Liver (tissue), 9 donors: ENCODE data around the gene LEMD2. TPM values are rescaled to one million over a fixed set of nuclear protein-coding genes. Genes with fewer than 3 reads are reported as not detected.

Source experiments
- DNase-seq: peaks from one replicate; pipeline ENCODE4 v3.0.0-alpha.2; 2017; ENCODE audit warnings: low spot score
- H3K27ac ChIP-seq, 2 donors: one replicate each; pipeline ENCODE4 v1.7.0; 2013; ENCODE audit warnings: inconsistent platforms in 2 of 2, low read length in 2 of 2, control low read depth in 1 of 2, low read depth in 1 of 2, mild to moderate bottlenecking in 1 of 2
- H3K27me3 ChIP-seq, 4 donors: one replicate each; pipeline versions ENCODE4 v1.6.1 to v1.7.0; 2013; ENCODE audit warnings: low read length in 3 of 4, inconsistent platforms in 1 of 4, mild to moderate bottlenecking in 1 of 4, moderate library complexity in 1 of 4; ENCODE audit not compliant: control insufficient read depth in 4 of 4, insufficient read depth in 4 of 4
- H3K36me3 ChIP-seq, 4 donors: one replicate each; pipeline versions ENCODE4 v1.6.1 to v1.7.0; 2013; ENCODE audit warnings: low read length in 3 of 4, mild to moderate bottlenecking in 3 of 4, low read depth in 1 of 4, moderate library complexity in 1 of 4; ENCODE audit not compliant: control insufficient read depth in 4 of 4, insufficient read depth in 3 of 4
- H3K4me1 ChIP-seq, 4 donors: one replicate each; pipeline versions ENCODE4 v1.6.1 to v1.7.0; 2013; ENCODE audit warnings: low read length in 3 of 4, mild to moderate bottlenecking in 3 of 4, moderate library complexity in 1 of 4; ENCODE audit not compliant: control insufficient read depth in 4 of 4, insufficient read depth in 4 of 4
- H3K4me3 ChIP-seq, 3 donors: one replicate each; pipeline versions ENCODE4 v1.6.1 to v1.7.0; 2013; ENCODE audit warnings: low read length in 3 of 3, control low read depth in 1 of 3, low read depth in 1 of 3, mild to moderate bottlenecking in 1 of 3
- H3K9ac ChIP-seq, 2 donors: one replicate each; pipeline ENCODE4 v1.7.0; 2013; ENCODE audit warnings: low read length in 2 of 2, mild to moderate bottlenecking in 2 of 2, moderate library complexity in 2 of 2, control low read depth in 1 of 2, low read depth in 1 of 2
- H3K9me3 ChIP-seq, 4 donors: one replicate each; pipeline versions ENCODE4 v1.6.1 to v1.7.0; 2013; ENCODE audit warnings: low read length in 3 of 4; ENCODE audit not compliant: control insufficient read depth in 4 of 4
- ATF3 ChIP-seq: IDR thresholded peaks from 2 replicates; pipeline ENCODE4 v1.6.1; 2016; ENCODE audit warnings: antibody characterized with exemption
- CTCF ChIP-seq: fragments of 150-350 bp; IDR thresholded peaks from 2 replicates; pipeline ENCODE4 v1.5.1; 2017; ENCODE audit warnings: improper control_type of control experiment, low read depth, low read length; ENCODE audit not compliant: missing input control
- EGR1 ChIP-seq, 2 donors: IDR thresholded peaks; 2 replicates each; pipeline ENCODE4 v1.6.1; 2016 to 2018; ENCODE audit warnings: antibody characterized with exemption in 2 of 2, low read depth in 2 of 2
- FOXA1 ChIP-seq: IDR thresholded peaks from 2 replicates; pipeline ENCODE4 v1.6.1; 2016; ENCODE audit warnings: antibody characterized with exemption
- FOXA2 ChIP-seq: IDR thresholded peaks from 2 replicates; pipeline ENCODE4 v1.6.1; 2016; ENCODE audit warnings: antibody characterized with exemption
- GABPA ChIP-seq, 2 donors: IDR thresholded peaks in 1 of 2; conservative IDR thresholded peaks in 1 of 2; 2 replicates each; pipeline ENCODE4 v1.6.1; 2016; ENCODE audit warnings: antibody characterized with exemption in 2 of 2, mild to moderate bottlenecking in 1 of 2, moderate library complexity in 1 of 2
- HNF4G ChIP-seq: IDR thresholded peaks from 2 replicates; pipeline ENCODE4 v1.6.1; 2016; ENCODE audit warnings: antibody characterized with exemption
- MAX ChIP-seq: IDR thresholded peaks from 2 replicates; pipeline ENCODE4 v1.6.1; 2016; ENCODE audit warnings: antibody characterized with exemption
- NR2F2 ChIP-seq: IDR thresholded peaks from 2 replicates; pipeline ENCODE4 v1.6.1; 2016; ENCODE audit warnings: antibody characterized with exemption
- RAD21 ChIP-seq, 2 donors: IDR thresholded peaks; 2 replicates each; pipeline ENCODE4 v1.6.1; 2016; ENCODE audit warnings: antibody characterized with exemption in 2 of 2, mild to moderate bottlenecking in 2 of 2
- REST ChIP-seq: IDR thresholded peaks from 2 replicates; pipeline ENCODE4 v1.6.1; 2016; ENCODE audit warnings: antibody characterized with exemption, mild to moderate bottlenecking
- RXRA ChIP-seq, 2 donors: IDR thresholded peaks; 2 replicates each; pipeline ENCODE4 v1.6.1; 2017 to 2018; ENCODE audit warnings: antibody characterized with exemption in 2 of 2, mild to moderate bottlenecking in 1 of 2
- SP1 ChIP-seq: IDR thresholded peaks from 2 replicates; pipeline ENCODE4 v1.6.1; 2018; ENCODE audit warnings: antibody characterized with exemption, mild to moderate bottlenecking
- TAF1 ChIP-seq: conservative IDR thresholded peaks from 2 replicates; pipeline ENCODE4 v1.6.1; 2016; ENCODE audit warnings: antibody characterized with exemption, mild to moderate bottlenecking
- YY1 ChIP-seq: IDR thresholded peaks from 2 replicates; pipeline ENCODE4 v1.6.1; 2016; ENCODE audit warnings: antibody characterized with exemption, mild to moderate bottlenecking
- ZBTB33 ChIP-seq: IDR thresholded peaks from 2 replicates; pipeline ENCODE4 v1.6.1; 2016; ENCODE audit warnings: antibody characterized with exemption
- WGBS: extraction: QIAGEN DNeasy Blood & Tissue Kit; methylation state at CpG from one replicate; pipeline ENCODE4 v1.1.7; 2013; 5-methylcytosine and 5-hydroxymethylcytosine counted together
- polyA plus RNA-seq, 2 donors: library from polyadenylated mRNA; stranded (reverse) in 1 of 2; unstranded in 1 of 2; fragments of 200-250 nt in 1 of 2; fragments of >200 nt in 1 of 2; fragmentation: Nextera tagmentation in 1 of 2; extraction: Ambion mirVana in 1 of 2; gene quantifications; one replicate each; pipeline versions ENCODE4 v1.2.1 to v1.2.3, GENCODE V29; 2013 to 2015
- total RNA-seq, 2 donors: library from RNA; depleted of rRNA; stranded (reverse); fragments of >200 nt; gene quantifications; one replicate each; pipeline ENCODE4 v1.2.3, GENCODE V29; 2014
- donor health status: healthy.
- donor health status: healthy.
- donor health status: healthy.
- donor health status: healthy.
- donor health status: healthy.

LEMD2 gene
- total and polyA plus RNA-seq, 4 donors = 6.5 to 23.1 (median 16.6) TPM

- 73% methylated on average over 15 of the region's 15 CpGs for WGBS
- Histone ChIP-seq H3K9ac (no peak overlapping the region), H3K36me3 (no peaks in the 10 kb centered on the region), H3K4me1 (no peaks in the 10 kb centered on the region), H3K27me3 (no peaks in the 10 kb centered on the region), H3K27ac (no peak overlapping the region), H3K9me3 (no peaks in the 10 kb centered on the region), H3K4me3 (no peak overlapping the region)
- DNase-seq = no peak
- TF ChIP-seq NR2F2 = no peak
- no peak for TF ChIP-seq ZBTB33
- no peak for TF ChIP-seq MAX
- TF ChIP-seq RAD21 (IDR thresholded peaks at IDR 0.05) = no peak
- TF ChIP-seq EGR1 (IDR thresholded peaks at IDR 0.05; ENCODE audit: low read depth in 2 of 2) = no peak
Measured at GRCh38 chr6:33824461-33825154, 35.7 kb upstream of the LEMD2 start.

- no peak for DNase-seq
- no peaks in the 10 kb centered on the region for H3K27me3 ChIP-seq
- H3K4me1 ChIP-seq = peaks cover 0 to 2% (median 0%) of the 10 kb centered on the region in 4 donors
- H3K9ac ChIP-seq = no peak overlapping the region
- no peak overlapping the region for H3K27ac ChIP-seq
- no peak overlapping the region for H3K4me3 ChIP-seq
- H3K36me3 ChIP-seq = no peaks in the 10 kb centered on the region
- no peak for TF ChIP-seq CTCF
- TF ChIP-seq NR2F2 = no peak
- TF ChIP-seq RXRA (IDR thresholded peaks at IDR 0.05) = no peak
- no peak for TF ChIP-seq SP1
- TF ChIP-seq REST = no peak
- TF ChIP-seq FOXA1 = no peak
- no peak for TF ChIP-seq MAX
- no peak for TF ChIP-seq YY1
- no peak for TF ChIP-seq ATF3
- TF ChIP-seq EGR1 (IDR thresholded peaks at IDR 0.05; ENCODE audit: low read depth in 2 of 2) = no peak
- TF ChIP-seq ZBTB33 = no peak
- TF ChIP-seq RAD21 (IDR thresholded peaks at IDR 0.05) = no peak
- no peak for TF ChIP-seq FOXA2
- no peak for TF ChIP-seq GABPA (IDR thresholded peaks at IDR 0.05 in 1 of 2, conservative IDR thresholded peaks at IDR 0.05 in 1 of 2)
- no peak for TF ChIP-seq HNF4G
- no peak for TF ChIP-seq TAF1
- no peaks in the 10 kb centered on the region for H3K9me3 ChIP-seq
- WGBS = 89% methylated on average over 2 of the region's 2 CpGs
Measured at GRCh38 chr6:33823806-33824205, 34.9 kb upstream of the LEMD2 start.
